Lung microvascular endothelial cell (primary cell): Measurements from ENCODE around the gene ZFR2. TPM values are rescaled to one million over a fixed set of nuclear protein-coding genes. Genes with fewer than 3 reads are reported as not detected.
"Not testable (repeated sequence)": the region's sequence is repeated elsewhere in the genome, so short reads cannot be mapped to it uniquely, and the experiment has no call there.

Experiments
- DNase-seq, 2 donors: peaks; one replicate each; pipeline versions ENCODE4 v3.0.0 to v3.0.0-alpha.2; 2010; ENCODE audit warnings: low read depth in 2 of 2
- total RNA-seq: library from RNA; depleted of rRNA; stranded (reverse); fragments of >200 nt; gene quantifications from 2 replicates; pipeline ENCODE4 v1.2.1, GENCODE V29; 2014

Gene ZFR2
- total RNA-seq, 1 donor from 2014 or later, result not detected

- DNase-seq, result no peak
Observed at GRCh38 chr19:3816566-3817218, 52.1 kb downstream of the ZFR2 start.

DNA sequence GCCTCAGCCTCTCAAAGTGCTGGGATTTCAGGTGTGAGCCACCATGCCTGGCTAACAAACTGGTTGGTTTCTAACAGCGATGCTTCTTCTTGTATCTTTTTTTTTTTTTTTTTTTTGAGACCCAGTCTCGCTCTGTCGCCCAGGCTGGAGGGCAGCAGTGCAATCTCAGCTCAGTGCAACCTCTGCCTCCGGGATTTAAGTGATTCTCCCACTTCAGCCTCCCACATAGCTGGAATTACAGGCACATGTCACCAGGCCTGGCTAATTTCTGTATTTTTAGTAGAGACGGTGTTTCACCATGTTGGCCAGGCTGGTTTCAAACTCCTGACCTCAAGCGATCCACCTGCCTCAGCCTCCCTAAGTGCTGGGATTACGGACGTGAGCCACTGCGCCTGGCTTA, 52.7 kb downstream of the ZFR2 start:
- DNase-seq, result not testable (repeated sequence)

DNA sequence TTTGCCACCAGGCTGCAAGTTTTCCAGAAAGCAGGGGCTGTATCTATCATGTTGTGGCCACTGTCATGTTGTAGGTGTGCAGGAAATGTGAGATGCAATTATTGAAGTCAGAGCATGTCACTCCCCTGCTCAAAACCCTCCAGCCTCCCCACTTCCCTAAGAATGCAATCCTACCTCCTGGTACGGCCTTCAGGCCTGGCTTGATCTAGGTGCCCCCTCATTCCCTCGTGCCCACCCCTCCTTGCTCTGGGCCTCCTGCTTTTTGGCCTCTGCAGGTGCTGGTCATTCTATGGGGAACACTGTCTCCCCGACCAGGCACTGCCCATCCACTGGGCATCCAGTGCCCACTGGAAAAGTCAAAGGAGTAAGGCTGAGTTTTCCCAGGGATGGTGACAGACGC, 54.2 kb downstream of the ZFR2 start:
- DNase-seq, result no peak

DNA sequence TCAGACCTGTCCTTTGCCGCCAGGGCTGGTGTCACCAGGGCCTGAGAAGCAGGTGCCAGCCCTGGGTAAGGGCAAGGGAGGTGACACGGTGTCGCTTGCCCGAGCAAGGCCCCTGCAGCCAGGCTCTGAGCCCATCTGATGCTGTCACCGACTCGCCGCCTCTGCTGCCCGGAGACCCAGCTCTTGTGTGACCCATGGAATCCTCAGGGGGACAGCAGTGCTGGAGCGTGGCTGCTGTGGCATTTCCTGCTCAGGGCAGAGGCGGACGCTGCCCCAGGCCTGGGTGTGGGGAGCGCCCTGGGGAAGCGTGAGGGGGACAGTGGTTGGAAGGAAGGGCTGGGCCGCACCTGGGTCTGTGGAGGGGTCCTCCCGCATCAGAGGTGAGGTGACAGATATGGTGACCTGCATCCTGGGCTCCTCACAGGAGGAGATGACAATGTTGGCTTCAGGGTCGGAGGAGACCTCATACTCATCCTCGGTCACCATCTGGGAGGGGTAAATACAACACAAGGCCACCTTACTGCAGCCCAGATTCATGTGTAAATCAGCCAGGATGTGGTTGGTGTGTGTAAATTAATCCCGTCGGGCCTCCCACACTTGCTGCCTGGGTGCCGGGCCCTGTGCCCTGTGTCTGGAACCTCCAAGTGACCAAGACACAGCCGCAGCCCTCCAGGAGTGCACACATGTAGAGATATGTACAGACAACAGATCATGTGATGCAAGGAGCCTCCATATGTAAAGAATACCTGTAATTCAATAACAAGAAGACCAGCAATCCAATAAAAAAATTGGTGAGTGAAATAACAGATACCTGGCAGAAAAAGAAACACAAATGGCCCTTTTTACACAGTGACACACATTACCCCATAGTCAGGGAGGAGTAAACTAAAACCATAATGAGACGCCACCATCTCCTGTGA, 55.1 kb downstream of the ZFR2 start:
- DNase-seq, result no peak

DNA sequence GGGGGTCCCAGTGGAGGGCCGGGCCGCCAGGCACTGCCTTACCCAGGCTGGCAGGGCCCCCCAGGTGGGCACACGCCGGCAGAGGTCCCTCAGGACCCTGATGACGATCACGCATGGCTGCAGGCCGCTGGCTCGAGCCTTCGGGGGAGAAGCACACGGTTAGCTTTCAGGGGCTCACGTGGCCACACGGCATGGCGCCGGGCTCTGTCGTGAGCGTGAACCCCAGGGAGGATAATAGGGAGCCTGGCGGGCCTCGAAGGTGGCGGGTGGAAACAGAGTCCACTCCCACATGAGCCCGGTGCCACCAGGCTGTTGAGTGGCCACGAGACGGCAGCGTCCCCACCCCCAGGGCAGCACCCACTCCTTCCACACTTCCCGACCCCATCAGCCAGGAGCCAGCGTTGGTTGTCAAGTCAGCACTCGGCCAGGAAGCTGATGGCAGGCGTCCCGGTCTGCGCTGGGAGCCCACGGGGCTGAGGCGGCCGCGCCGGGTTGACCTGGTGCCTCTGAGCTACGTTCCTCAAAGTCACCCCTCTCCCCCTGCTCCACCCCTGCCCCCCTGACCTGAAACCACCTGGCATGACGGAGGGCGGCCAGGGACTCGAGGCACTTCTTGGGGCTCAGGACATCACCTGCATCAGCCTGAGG, 58.0 kb downstream of the ZFR2 start:
- DNase-seq, result peak in 1 of 2 donors; percentile 54

DNA sequence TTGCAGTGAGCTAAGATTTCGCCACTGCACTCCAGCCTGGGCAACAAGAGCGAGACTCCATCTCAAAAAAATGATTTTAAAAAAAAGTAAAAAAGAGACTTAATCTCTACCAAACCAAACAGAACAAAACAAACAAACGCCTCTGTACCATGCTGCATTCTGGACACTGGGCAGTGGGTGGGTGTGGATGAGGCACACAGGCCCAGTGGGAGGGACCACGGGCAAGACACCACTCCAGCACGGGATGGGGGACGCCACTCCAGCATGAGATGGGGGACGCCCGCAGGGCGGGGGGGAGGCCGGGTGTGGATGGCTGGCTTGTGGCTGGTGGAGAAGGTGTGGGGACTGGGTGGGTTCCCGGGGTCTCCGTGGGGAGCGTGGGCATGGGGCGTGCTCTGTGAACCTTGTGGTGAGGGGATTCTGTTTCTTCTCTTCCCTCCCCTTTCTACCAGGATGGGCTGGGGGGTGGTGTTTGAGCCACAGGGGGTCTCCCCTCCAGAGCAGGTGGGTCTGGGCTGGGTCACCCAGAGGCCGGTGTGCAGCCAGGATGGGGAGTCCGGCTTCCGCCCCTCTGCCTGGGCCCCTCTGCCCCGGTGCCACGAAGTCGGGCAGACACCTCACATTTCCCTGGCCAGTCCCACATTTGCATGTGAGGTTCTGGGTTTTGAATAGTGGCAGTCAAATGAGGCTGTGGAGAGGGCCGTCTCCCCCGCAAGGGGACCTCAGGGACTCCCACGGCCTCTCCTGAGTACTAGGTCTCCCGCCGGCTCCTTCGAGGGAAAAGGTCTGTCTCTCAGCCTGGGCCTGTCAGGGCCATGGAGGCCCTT, 58.7 kb downstream of the ZFR2 start:
- DNase-seq, result no peak

DNA sequence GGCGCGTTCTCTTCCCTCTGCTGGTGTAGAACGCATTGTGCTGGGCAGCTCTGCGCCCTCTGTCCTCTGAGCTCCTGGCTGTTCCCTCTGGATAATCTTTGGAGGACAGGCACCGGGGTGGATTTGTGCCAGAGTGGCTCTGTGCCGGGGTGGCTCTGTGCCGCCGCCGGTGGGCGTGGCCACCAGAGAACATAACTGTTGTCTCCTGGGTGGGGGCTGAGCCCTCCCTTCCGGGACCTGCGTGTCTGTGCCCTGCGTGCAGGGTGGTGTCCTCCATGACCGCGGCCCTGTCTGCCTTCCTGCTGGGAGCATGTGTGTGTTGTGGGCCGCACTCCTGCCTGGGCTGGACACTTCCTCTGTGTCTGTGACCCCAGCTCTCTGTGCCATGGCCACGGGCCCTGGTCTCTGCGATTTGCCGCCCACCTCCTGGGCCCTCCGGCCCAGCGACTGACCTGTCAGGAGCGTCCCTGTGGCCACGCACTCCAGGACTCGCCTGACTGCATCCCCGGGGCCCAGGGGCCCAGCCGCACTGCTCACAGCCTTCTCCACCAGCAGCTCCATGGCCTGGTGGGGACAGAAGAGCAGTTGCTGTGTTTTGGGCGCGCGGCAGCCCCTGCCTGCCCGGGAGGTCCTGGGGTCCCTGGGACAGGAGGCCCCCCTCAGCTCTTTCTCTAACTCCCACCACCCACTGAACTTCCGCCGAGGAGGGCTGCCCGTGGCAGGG, 60.3 kb downstream of the ZFR2 start:
- peak in 1 of 2 donors; percentile 27 for DNase-seq

GRCh38 chr19:3807574-3808354, 61.1 kb downstream of the ZFR2 start:
- DNase-seq, result no peak

DNA sequence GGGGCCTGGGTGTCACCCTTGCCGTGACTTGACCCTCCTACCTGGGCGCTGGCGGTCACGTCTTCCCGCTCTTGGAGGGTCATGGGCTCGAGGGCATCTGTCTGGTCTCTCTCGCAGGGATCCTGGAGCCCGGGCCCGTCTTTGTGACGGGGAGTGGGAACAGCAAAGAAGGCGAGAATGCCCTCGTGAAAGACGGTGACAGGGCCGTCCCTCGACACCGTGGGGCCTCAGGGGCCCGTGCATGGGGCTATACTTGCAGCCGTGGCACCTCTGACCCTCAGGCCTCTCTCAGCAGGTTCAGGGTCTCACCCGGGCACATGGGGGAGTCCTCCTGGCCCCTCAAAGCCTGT, 61.7 kb downstream of the ZFR2 start:
- DNase-seq, result no peak

DNA sequence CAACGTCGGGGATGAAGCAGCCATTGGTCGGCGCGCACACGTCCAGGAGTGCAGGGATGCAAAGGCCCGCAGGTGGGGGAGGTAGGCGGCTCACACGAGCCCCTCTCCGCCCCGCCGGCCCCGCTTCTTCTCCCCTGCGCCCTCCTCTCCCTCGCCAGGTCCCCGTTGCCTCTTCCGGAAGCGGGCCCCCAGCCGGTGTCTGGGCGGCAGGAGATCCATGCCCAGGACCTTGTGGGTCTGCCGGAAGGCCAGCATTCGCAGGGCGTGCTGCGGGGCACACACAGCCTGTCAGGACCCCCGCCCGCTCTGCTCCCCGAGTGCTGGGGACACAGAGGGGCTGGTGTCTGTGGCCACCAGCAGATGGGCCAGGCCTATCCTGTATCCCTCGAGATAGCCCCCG, 63.0 kb downstream of the ZFR2 start:
- DNase-seq, result no peak

- no peak for DNase-seq
Observed at GRCh38 chr19:3804429-3804828, 64.4 kb downstream of the ZFR2 start.

DNA sequence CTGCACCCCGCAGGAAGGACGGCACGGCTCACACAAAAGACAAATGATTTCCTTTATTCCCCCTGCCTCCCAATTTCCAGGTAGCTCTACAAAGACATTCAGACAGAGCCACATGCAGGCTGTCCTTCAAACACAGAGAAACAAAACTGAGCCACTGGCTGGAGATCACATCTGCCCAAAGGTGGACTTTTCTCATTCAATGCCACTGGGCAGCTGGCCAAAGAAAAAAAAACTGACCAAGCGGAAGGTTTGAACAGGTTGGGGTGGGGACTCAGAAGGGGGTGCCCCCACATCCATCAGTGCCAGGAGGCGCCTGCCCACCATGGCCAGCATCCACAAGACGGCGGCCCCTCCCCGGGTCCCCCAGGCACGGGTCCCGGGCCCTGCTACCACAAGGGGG, 64.9 kb downstream of the ZFR2 start:
- no peak for DNase-seq

DNA sequence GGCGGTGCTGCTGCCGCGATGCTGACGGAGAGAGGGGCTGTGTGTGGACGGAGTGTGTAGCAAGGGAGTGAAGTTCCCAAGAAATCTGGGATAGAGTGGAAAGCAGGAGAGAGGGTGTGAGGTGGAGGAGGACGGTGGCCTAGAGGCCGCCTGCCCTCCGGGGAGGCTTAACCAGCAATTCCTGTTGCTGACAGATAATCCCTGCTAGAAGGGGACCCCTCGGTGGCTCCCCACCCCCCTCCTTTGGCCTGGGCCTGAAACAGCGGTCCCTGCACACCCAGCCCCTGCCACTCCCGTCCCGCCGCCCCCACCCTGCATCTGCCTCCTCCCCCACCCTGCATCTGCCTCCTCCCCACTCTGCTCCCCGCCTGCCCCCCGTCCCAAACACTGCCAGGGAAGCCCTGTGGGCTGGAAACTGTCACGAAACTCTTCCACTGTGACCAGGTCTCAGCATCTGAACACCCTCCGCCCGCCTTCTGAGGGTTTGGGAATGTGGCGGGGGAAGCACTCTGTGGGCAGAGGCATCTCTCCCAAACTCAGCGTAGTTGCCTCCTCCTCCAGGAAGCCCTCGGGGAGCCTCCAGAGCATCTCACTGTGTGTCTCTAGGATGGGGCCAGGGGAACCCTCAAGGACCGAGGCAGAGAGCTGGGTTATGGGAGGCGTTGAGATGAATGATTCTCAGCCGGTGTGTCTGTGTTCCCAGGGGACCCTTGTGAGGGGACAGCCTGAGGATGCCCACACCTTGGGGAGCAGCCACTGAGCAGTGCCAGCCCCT, 65.5 kb downstream of the ZFR2 start:
- no peak for DNase-seq

- DNase-seq, result peak in 1 of 2 donors; percentile 57
Observed at GRCh38 chr19:3801412-3802096, 67.3 kb downstream of the ZFR2 start.

DNA sequence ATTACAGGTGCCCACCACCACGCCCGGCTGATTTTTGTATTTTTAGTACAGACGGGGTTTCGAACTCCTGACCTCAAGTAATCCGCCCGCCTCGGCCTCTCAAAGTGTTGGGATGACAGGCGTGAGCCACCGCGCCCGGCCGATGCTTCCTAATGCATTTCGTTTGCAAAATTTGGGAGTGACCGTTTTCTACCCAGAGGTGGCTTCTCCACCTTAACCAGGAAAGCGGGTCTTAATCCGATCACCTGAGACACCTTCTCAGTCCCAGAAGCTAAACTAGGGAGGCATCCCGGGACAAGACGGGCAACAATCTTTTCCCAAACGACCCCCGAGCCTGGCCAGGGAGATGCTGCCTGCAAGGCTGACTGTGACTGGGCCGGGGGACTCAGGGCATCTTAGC, 67.8 kb downstream of the ZFR2 start:
- DNase-seq, result no peak

- no peak for DNase-seq
Observed at GRCh38 chr19:3798137-3798536, 70.7 kb downstream of the ZFR2 start.

DNA sequence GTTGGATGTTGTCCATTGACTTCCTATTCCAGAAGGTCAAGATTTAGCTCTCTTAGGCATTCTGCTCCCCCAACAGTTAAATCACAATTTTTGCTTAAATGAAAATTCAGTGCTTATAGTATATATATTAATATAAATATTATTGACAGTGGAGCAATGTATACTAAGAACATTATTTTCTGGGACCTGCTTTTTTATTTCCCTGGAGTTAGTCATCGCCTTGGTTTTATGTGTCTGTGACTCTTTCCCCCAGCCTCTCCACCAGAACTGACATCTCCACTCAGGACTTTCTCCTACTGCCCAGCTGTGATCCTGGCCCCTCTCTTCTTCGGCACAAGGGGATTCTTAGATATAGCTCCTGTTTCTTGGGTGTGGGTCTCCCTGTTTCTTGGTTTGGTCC, 72.5 kb downstream of the ZFR2 start:
- no peak for DNase-seq

GRCh38 chr19:3793799-3794198, 75.0 kb downstream of the ZFR2 start:
- no peak for DNase-seq

DNA sequence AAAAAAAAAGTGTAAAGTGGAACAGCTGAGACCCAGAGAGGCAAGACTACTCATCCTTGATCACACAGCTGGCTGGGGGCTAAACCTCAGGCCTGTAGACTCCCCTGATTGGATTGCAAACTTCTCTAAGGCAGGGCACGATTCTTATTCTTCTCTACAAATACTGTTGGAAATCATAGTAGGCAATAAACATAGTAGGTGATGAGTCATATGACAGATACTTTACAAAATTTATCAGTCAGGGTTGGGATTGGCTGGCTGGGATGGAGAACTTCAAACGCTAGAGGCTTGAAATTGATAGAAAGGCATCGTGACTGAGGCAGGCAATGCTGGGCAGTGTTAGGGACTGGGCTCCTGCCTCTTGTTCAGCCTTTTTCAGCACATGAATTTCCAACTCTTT, 76.7 kb downstream of the ZFR2 start:
- no peak for DNase-seq
